Tongue (tissue), 2 donors: ENCODE measurements around the gene ERG28. TPM values are rescaled to one million over a fixed set of nuclear protein-coding genes. Genes with fewer than 3 reads are reported as not detected.
"Not testable (repeated sequence)": the region's sequence is repeated elsewhere in the genome, so short reads cannot be mapped to it uniquely, and the experiment has no call there.

Experiments
- DNase-seq: peaks from one replicate; pipeline ENCODE4 v3.0.0-alpha.2; 2015
- total RNA-seq: library from RNA; depleted of rRNA; stranded (reverse); fragments of >200 nt; gene quantifications from one replicate; pipeline ENCODE4 v1.2.3, GENCODE V29; 2014

ERG28 gene, protein sequence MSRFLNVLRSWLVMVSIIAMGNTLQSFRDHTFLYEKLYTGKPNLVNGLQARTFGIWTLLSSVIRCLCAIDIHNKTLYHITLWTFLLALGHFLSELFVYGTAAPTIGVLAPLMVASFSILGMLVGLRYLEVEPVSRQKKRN
- total RNA-seq: 3.6 TPM

DNA sequence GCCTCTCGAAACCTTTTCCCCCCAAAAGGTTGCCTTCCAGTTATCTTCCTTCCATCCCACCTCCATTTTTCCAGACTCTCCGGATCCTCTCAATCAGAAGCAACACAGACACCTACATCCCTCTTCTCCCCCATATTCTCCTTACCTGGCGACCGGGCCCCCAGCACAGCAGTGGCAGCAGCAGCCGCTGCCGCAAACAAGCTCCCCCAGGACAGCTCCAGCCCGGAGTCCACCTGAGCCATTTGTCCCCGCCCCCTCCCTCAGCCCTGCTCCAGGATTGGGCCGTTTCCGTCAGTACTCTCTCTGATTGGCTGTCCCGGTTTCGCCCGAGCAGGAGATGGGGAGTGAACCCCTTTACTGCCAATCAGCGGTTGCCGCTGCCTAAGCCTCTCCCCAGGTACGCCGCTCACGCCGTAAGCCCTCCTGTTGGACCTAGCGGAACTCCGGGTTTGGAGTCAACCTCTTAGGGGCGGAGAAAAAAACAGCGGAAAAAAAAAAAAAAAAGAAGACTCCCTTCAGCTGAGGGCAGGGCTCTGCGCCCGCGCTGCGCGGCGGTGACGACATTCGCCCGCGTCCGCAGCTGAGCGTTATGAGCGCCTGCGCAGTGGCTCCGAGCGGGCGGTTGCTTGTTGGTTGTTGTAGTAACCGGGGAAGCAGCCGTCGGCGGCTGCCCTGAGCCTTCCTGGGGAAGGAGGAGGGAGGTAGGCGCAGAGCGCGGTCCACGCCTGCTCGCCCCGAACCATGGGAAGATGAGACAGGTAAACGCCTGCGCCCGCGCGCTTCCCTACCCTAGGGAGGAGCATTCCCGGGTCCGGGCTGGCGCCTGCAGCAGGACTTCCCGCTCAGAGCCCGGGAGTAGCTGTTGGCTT is at the start of gene ERG28, which contains the start of gene TTLL5:
Gene ERG28 (minus strand): TSS at position 247 of the 869 bp plus-strand sequence. CDS start 3,374 bp downstream, outside the sequence.
Gene TTLL5 (plus strand): TSS at position 617 of the 869 bp plus-strand sequence. CDS start 1,904 bp downstream, outside the sequence.
- peak; percentile 98 for DNase-seq

DNA sequence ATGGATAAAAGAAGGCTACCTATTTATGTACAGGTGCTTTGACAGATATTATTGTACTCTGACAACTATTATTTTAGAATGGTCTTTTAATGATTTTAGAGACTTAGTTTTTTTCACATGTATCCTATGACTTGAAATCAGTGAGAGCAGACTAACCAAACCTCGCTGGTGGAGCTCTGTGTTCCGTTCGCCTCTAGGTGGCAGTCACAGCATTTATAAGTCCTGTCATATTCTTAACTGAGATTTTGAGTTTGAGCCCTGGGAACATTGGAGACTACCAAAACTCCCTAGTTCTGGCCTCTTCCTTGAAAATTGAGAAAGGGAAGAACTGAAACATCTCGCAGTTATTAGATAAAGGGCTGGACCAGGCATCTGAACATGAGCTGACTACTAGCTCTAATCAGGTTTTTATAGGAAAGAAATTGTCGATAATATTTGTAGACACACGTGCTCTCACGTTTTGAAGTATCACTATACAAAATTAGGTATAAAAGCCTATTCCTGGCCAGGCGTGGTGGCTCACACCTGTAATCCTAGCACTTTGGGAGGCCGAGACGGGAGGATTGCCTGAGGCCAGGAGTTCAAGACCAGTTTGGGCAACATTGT is 48.6 kb upstream of the ERG28 start:
- DNase-seq: peak; percentile 94

DNA sequence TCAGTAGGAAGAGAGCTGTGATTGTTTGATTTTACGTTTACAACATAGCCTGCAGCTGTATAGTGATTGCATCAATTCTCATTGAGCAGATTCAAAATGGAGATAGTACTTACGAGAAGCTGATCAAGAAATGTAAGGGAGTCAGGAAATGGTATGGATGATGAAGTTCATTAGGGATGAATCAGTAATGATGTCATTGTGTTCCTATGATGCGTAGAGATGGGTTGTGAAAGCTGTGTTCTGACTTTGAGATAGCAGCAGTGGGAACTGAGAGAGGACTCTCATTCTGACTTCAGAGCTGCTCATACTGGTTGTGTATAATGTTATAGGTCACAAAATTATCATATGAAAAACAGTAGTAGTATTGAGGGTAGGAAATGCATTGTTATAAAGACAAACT is 44.3 kb upstream of the ERG28 start:
- no peak for DNase-seq

DNA sequence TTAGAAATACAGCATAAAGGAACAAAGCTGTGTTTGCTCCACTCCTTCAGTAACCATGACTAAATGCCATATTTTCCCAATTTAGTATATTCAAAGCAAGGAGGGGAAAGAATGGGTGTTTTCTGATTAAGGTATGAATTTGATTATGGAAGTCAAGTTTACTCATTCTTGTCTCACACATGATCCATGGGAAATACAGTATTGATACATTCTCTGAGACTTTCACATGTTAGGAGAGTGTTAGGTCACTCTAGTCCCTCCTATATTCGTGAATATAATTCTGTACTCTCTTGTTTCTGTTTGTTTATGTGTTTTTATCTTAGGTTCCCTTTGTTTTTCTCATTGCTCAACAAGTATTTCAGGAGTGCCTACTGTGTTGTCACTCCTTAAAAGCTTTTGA is 42.8 kb upstream of the ERG28 start:
- no peak for DNase-seq

DNA sequence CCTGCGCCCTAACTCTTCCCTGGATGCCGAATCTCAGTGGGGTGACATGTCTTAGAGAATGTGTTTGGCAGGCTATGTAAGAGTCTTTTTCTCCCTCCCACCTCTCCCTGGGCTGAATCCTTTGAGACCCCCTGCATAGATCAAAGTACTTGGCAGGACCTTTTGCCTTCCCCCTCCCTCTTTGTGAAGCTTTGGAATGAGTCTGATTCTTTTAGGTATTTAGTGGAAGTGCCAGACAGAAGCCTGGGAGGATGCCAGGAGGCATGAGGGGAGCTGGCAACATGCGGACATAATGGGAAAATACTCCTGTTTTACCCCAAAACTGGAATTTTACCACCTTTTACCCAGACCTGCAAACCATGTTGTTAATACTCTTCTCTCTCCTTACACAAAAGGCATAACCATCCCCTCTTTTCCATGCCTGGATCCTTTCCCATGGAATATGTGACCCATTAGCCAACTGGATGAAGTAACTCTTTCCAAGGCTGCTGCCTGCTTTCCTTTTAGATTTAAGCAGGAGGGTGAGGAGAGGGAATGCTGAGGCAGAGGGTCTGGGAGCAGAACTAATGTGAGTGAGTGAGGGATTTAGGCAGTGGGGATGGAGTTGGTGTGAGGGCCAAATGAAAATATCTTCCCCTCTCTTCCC is 42.1 kb upstream of the ERG28 start:
- peak; percentile 72 for DNase-seq

DNA sequence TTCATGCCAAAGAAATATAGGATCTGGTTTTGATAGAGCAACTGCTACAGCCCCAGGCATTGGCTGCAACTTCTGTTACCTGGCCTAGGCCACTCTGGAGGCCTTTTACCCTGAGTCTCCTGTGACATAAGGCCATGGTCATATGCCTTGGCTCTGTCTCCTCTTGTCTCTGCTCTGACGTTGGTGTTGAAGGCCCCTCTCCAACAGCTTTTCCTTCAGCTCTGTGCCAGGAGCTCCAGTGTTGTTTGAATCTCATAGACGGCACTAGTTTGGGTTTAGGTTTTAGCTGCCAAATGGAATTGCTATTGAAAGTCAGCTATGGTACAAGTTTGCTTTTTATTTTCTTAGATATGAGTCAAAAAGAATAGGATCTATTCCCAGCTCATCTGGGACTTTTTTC is 41.4 kb upstream of the ERG28 start:
- DNase-seq: no peak

DNA sequence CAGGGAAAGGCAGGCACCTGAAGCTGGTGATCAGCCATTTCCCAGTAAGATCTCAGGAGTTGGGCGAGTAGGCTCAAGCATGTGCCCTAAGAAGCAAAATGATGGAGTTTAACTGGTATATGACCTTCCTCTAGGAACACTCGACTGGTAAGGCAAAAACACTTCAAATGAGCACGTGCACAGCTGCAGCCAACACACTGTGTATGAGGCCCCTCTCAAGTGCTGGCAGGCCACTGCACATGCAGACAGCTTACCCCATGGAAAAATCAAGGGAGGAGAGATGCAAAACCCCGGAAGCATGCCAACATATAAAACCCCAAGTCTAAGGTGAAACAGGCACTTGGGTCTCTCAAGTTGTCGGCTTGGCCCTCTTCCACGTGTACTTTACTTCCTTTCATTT is 39.6 kb upstream of the ERG28 start:
- no peak for DNase-seq

DNA sequence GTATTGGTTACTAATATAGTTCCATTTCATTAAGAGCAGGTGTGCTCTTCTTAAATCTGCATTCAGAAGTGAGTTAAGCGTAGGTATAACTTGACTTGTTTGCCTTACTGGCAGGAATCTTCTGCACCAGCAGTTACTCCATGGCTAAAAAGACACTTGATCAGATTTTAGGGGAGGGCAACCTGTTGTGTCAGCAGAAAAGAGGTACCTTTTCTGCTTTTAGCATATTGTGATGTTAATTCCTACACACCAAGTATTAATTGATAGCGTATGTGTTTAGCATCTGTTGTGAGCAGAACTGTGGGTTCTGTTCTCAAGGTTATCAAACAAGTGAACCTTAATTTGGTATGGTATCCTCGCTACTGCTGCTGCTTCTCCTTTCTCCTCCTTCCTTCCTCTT is 38.7 kb upstream of the ERG28 start:
- no peak for DNase-seq

DNA sequence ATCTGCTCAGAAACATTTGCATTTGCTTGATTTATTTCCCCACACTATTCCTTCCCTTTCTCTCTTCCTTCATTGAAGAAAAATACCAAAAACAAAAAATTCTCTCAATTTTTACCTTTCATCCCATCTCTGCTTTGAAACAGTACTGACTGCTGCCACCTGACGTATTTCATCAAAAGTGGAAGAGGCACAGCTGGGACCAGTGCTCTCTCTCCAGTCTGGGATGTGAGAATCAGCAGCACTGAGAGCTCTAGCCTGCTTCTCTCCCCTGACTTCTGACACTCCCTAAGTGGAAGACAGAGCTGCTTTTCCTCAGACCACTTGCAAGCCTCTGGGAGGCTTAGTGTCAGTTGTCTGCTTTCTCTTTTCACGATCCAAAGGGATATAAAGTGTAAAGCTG is 37.2 kb upstream of the ERG28 start:
- no peak for DNase-seq

DNA sequence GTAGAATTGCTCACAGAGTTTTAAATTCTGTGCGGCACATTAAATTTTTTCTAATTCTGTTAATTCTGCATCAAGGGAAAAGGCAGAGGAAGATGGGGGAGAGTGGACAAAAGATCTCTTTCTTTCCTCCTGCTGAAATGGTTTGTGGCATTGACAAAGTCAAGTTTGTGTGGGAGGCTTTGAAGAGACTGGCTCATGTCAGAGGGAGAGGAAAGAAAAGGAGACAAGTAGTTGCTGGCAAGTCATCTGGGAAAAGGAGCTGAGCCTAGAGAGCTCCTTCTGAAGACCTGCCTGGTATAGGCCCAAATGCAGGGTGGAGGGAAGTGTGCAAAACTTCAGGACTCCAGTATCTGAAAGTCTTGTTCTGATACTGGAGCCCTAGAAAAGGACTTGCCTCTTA is 36.7 kb upstream of the ERG28 start:
- no peak for DNase-seq

DNA sequence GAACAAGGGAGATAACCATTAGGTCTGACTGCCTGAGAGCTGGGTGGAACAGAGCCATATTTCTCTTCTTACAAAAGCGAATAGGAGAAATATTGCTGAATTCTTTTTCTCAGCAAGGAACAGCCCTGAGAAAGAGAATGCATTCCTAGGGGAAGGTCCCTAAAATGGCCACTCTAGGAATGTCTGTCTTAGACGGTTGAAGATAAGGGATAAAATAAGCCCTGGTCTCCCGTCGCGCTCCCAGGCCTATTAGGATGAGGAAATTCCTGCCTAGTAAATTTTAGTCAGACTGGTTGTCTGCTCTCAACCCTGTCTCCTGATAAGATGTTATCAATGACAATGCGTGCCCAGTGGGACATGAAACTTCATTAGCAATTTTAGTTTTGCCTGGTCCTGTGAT is 34.3 kb upstream of the ERG28 start:
- not testable (repeated sequence) for DNase-seq

DNA sequence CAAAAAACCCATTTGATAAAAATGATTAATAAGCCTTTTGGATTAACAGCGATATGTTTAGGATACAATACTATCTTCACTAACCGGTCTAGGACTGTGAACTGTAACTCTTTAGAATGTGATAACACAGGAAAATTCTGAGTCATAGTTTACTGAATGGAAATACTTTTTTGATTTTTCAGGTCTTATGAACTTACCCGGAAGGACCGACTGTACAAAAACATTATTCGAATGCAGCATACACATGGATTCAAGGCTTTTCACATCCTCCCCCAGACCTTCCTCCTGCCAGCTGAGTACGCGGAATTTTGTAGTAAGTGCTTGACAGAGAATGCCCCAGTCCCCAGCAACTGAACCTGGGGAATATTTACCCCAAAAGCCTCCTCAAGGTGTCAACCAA is 29.3 kb upstream of the ERG28 start:
- no peak for DNase-seq

DNA sequence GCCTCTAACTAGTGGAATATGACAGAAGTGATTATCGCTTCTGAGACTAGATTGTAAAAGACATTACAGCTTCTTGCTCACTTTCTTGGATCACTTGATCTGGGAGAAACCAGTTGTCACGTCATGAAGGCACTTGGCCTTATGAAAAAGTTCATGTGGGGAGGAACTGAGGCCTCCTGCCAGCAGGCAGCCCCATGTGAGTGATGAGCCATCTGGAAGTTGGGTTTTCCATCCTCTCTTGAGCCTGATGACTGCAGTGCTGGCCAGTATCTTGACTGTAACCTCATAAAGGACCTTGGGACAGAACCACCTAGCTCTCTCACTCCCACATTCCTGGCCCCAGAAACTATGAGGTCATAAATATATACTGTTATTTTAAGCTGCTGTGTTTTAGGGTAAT is 28.3 kb upstream of the ERG28 start:
- DNase-seq: no peak

DNA sequence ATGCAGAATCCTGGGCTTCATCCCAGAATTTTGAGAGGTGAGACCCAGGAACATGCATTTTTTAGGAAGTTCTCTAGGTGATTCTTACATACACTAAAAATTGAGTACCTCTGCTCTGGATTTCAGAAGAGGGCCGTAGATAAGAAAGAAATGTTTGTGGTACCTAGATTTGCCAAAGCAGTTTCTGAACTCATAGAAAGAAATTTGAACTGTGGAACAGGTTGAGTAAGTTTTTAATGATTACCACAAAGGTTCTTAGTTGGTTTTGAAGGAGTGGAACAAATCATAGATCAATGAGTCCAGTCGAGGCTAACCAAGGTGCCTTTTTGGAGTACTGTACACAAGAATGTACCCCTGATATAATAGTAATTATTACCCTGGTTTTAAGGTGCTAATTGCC is 25.2 kb upstream of the ERG28 start:
- no peak for DNase-seq

DNA sequence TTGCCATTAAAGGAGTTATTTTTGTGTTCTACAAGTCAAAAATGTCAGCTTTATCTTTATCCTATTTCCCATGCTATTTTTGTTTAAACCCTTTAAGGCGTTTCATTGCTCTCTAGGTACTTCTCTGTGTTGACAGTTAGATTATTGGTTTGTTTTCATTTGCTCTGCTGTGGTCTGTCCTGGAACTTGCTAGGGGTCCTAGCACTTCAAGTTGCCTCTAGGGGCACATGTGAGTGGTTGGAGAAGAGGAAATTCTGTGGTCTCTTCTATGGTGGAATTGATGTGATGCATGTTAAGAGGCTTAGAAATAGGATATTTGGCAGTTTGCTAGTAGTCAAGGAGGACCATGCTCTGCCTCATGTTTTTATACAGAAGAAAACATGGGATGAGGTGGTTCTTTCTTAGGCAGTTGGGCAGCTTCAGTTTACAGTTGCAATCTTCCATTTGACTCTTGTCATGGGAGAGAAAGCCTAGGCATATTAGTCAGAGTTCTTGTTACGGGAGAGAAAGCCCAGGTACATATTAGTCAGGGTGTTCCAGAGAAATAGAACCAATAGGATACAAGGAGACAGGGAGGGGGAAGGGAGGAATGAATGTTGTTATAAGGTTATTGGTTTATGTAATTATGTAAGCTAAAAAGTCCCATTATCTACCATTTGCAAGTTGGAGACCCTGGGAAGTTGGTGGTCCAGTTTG is 14.7 kb upstream of the ERG28 start:
- no peak for DNase-seq

DNA sequence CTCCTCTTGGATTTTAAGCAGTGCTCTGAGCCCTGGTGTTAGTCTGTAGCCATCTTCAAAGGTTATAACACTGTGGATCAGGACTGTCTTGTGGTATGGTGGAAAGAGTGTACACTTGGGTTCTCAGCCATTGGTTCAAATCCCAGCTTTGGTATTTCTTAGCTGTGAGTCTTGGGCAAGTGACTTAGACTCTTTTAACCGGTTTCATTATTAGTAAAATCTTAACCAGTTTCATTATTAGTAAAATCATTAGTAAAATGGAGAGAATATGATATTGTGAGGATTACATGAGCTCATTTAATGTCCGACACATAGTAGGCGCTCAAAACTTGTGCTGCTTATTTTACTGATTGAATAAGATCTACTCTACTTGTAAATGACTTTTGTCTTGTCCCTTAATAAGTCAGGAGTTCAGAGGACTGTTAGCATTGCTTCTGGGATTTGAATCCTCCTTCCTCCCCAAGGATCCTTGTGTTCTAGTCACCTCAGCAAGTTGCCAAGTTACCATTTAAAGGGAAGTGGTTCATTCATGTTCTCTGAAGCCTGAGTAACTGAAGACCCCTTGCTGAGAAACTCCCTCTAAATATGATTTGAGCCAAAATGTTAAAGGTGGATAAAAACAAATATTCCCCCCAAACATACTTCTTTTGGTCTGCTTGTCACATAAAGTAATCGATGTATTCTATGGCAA is 12.8 kb upstream of the ERG28 start:
- no peak for DNase-seq

DNA sequence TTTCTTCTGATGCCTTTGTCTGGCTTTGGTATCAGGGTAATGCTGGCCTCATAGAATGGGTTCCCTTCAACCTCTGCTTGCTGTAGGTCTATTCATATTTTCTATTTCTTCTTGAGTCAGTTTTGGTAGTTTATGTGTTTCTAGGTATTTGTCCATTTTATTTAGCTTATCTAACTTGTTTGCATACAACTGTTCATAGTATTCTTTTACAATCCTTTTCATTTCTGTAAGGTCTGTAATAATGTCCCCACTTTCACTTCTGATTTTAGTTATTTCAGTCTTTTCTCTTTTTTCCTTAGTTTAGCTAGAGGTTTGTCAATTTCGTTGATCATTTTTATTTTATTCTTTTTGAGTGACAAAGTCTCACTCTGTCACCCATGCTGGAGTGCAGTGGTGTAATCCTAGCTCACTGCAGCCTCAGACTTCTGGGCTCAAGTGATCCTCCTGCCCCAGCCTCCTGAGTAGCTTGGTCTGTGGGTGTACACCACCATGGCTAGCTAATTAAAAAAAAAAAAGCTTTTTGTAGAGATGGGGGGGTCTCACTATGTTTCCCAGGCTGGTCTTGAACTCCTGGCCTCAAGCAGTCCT is 12.0 kb upstream of the ERG28 start:
- DNase-seq: no peak

DNA sequence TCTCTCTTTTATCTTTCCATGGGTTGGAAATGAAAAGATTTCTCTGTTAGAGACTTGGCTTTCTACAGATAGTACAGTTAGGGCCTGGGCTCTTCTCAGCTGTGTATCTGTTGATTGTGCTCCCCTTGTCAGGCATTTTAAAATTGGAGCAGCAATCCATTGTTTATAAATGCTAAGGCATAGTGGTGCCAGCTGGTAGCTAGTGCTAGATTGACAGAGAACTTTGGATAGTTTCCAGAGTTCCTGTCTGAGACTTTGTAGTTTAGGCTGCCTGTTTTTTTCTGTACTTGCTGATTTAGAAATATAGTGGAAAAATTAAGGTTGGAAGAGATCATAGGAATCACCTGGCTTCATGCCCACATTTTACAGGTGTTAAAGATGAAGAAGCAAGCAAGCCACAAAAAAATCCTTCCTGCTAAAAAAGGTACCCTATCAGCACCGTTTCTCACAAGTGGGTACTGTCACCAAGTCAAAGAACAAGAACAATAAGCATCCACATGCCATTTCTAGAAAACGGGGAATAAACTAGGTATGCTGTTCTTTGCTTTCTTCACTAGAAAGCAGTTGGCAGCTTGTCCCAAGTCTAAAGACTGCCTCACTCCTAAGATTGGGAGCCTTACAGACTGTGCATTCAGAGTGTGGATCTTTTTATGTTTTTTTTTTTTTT is 6.6 kb upstream of the ERG28 start:
- peak; percentile 24 for DNase-seq

DNA sequence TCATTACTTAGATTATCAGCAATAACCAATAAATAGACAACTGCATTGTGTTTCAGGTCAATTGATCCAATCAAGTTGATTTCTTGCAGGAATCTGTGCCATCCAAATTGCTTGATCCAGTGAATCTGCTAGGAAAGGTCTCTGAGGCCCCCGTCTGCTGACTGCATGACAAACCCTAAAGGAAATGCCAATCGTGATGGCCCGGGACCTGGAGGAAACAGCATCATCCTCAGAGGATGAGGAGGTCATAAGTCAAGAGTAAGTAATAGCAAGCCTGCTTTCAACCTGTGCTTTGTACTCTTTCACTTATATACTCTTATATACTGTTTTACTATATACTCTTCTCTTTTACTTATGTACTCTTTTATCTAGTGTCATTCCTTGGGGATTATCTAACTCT is 2.3 kb upstream of the ERG28 start:
- no peak for DNase-seq

DNA sequence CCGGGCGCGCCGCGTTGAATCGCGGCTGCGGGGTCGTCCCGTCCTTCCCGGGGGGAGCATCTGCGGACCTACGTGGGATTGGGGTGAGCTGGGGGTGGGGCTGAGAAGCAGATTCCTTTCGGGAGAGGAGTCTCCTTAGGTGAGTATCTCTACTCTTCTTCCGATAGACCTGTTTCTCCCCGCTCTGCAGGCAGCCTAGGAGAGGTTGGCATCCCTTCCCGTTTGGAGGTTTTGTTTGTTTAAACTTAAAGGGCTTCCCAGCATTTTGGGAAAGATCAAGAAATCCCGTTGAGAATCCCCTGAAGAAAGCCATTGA is 781 bp upstream of the ERG28 start:
- no peak for DNase-seq

DNA sequence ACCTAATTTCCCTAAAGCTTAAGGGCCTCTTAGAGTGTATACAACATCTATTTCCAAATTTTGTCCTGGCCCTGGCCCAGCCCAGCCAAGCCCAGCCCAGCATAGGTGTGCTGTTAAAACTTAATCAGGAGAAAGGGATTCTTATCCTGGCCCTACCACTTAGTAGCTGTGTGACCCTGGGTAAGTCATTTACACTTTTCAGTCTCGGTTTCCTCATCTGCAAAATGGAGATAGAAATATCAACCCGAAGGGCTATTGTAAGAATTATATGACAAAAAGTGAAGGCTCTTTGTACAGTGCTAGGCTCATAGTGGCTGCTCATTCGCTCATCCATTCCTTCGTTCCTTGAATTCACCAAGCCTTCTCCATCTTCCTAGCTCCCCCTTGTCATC is 442 bp downstream of the ERG28 start:
- DNase-seq: no peak
